ENCODE measurements around the gene TP53BP2. TPM values are rescaled to one million over a fixed set of nuclear protein-coding genes. Genes with fewer than 3 reads are reported as not detected.
"Not testable (repeated sequence)": the region's sequence is repeated elsewhere in the genome, so short reads cannot be mapped to it uniquely, and the experiment has no call there.

Gene TP53BP2
- total RNA-seq, 2 donors from 2014 or later: 53.6 to 59.8 TPM

GRCh38 chr1:223873044-223873443 is 27.3 kb upstream of the TP53BP2 start:
- peaks cover 15% of the 10 kb centered on the region for H3K9me3 Mint-ChIP-seq
- H3K9ac ChIP-seq (ENCODE audit: extremely low read depth, low read length, poor library complexity, severe bottlenecking): no peak overlapping the region
- H3K9me3 ChIP-seq (ENCODE audit: control insufficient read depth, low read length): peaks cover 20% of the 10 kb centered on the region
- no peaks in the 10 kb centered on the region for H3K27me3 ChIP-seq (ENCODE audit: control insufficient read depth, insufficient read depth, low read length, poor library complexity, severe bottlenecking)
- no peak overlapping the region for H3K4me3 Mint-ChIP-seq
- H3K4me3 ChIP-seq (ENCODE audit: low read length): no peak overlapping the region
- peaks cover 35% of the 10 kb centered on the region for H3K4me1 Mint-ChIP-seq
- DNase-seq: no peak
- H3K36me3 ChIP-seq (ENCODE audit: control insufficient read depth, insufficient read depth, low read length): no peaks in the 10 kb centered on the region
- no peak overlapping the region for H3K27ac ChIP-seq (ENCODE audit: low read depth, low read length)
- H3K27ac Mint-ChIP-seq: no peak overlapping the region
- WGBS, 2 experiments (ENCODE audit: insufficient coverage in 1 of 2, insufficient read length in 1 of 2): 91 to 100% methylated on average over 2 to 5 of the region's 5 CpGs
- H3K36me3 Mint-ChIP-seq (ENCODE audit: low read depth): no peaks in the 10 kb centered on the region
- H3K27me3 Mint-ChIP-seq (ENCODE audit: insufficient read depth): peaks cover 1% of the 10 kb centered on the region
- peaks cover 9% of the 10 kb centered on the region for H3K4me1 ChIP-seq (ENCODE audit: control insufficient read depth, insufficient read depth, low read length)
- TF ChIP-seq, protein P1, sequence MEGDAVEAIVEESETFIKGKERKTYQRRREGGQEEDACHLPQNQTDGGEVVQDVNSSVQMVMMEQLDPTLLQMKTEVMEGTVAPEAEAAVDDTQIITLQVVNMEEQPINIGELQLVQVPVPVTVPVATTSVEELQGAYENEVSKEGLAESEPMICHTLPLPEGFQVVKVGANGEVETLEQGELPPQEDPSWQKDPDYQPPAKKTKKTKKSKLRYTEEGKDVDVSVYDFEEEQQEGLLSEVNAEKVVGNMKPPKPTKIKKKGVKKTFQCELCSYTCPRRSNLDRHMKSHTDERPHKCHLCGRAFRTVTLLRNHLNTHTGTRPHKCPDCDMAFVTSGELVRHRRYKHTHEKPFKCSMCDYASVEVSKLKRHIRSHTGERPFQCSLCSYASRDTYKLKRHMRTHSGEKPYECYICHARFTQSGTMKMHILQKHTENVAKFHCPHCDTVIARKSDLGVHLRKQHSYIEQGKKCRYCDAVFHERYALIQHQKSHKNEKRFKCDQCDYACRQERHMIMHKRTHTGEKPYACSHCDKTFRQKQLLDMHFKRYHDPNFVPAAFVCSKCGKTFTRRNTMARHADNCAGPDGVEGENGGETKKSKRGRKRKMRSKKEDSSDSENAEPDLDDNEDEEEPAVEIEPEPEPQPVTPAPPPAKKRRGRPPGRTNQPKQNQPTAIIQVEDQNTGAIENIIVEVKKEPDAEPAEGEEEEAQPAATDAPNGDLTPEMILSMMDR (conservative IDR thresholded peaks at IDR 0.05): no peak

GRCh38 chr1:223872308-223872901 is 26.7 kb upstream of the TP53BP2 start:
- no peak overlapping the region for H3K27ac Mint-ChIP-seq
- H3K4me3 ChIP-seq (ENCODE audit: low read length): no peak overlapping the region
- peaks cover 15% of the 10 kb centered on the region for H3K9me3 Mint-ChIP-seq
- H3K4me1 ChIP-seq (ENCODE audit: control insufficient read depth, insufficient read depth, low read length): peaks cover 9% of the 10 kb centered on the region
- H3K9me3 ChIP-seq (ENCODE audit: control insufficient read depth, low read length): peaks cover 20% of the 10 kb centered on the region
- no peak for DNase-seq
- H3K4me3 Mint-ChIP-seq: no peak overlapping the region
- H3K27me3 Mint-ChIP-seq (ENCODE audit: insufficient read depth): peaks cover 2% of the 10 kb centered on the region
- no peaks in the 10 kb centered on the region for H3K27me3 ChIP-seq (ENCODE audit: control insufficient read depth, insufficient read depth, low read length, poor library complexity, severe bottlenecking)
- peaks cover 35% of the 10 kb centered on the region for H3K4me1 Mint-ChIP-seq
- no peaks in the 10 kb centered on the region for H3K36me3 Mint-ChIP-seq (ENCODE audit: low read depth)
- WGBS, 2 experiments (ENCODE audit: insufficient coverage in 1 of 2, insufficient read length in 1 of 2): 92 to 98% methylated on average over 5 of the region's 5 CpGs
- TF ChIP-seq, protein P1 (conservative IDR thresholded peaks at IDR 0.05): no peak
- H3K9ac ChIP-seq (ENCODE audit: extremely low read depth, low read length, poor library complexity, severe bottlenecking): no peak overlapping the region
- no peaks in the 10 kb centered on the region for H3K36me3 ChIP-seq (ENCODE audit: control insufficient read depth, insufficient read depth, low read length)
- H3K27ac ChIP-seq (ENCODE audit: low read depth, low read length): no peak overlapping the region

DNA sequence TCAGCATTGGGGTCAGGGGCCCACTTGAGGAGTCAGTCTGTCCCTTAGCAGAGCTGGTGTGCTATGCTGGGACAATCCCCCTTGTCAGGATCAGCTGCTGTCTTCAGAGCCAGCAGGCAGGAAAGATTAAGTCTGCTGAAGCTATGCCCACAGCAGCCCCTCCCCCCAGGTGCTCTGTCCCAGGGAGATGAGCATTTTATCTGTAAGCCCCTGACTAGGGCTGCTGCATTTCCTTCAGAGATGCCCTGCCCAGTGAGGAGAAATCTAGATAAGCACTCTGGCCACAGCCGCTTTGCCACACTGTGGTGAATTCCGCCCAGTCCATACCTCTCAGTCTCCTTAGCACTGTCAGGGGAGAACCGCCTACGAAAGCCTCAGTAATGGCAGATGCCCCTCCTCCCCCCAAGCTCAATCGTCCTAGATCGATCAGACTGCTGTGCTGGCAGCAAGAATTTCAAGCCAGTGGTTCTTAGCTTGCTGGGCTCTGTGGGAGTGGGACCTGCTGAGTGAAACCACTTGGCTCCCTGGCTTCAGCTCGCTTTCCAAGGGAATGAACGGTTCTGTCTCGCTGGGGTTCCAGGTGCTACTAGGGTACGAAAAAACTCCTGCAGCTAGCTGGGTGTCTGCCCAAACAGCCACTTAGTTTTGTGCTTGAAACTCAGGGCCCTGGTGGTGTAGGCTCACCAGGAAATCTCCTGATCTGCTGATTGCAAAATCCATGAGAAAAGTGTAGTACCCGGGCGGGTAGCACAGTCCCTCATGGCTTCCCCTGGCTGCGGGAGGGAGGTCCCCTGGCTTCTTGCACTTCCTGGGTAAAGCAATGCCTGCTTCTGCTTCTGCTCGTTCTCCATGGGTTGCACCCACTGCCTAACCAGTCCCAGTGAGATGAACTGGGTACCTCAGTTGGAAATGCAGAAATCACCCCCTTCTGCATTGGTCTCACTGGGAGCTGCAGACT is 25.1 kb upstream of the TP53BP2 start:
- DNase-seq: peak; percentile 83
- Histone ChIP-seq H3K4me1 (ENCODE audit: control insufficient read depth, insufficient read depth, low read length) (peaks cover 9% of the 10 kb centered on the region), H3K4me3 (ENCODE audit: low read length) (no peak overlapping the region), H3K27ac (ENCODE audit: low read depth, low read length) (no peak overlapping the region), H3K27me3 (ENCODE audit: control insufficient read depth, insufficient read depth, low read length, poor library complexity, severe bottlenecking) (no peaks in the 10 kb centered on the region), H3K9ac (ENCODE audit: extremely low read depth, low read length, poor library complexity, severe bottlenecking) (no peak overlapping the region), H3K9me3 (ENCODE audit: control insufficient read depth, low read length) (peaks cover 12% of the 10 kb centered on the region), H3K36me3 (ENCODE audit: control insufficient read depth, insufficient read depth, low read length) (no peaks in the 10 kb centered on the region)
- no peaks in the 10 kb centered on the region for H3K36me3 Mint-ChIP-seq (ENCODE audit: low read depth)
- H3K4me1 Mint-ChIP-seq: peaks cover 35% of the 10 kb centered on the region
- H3K27ac Mint-ChIP-seq: peak overlapping the region; percentile 56
- H3K9me3 Mint-ChIP-seq: peaks cover 15% of the 10 kb centered on the region
- peaks cover 5% of the 10 kb centered on the region for H3K27me3 Mint-ChIP-seq (ENCODE audit: insufficient read depth)
- peak overlapping the region; percentile 22 for H3K4me3 Mint-ChIP-seq
- WGBS, 2 experiments (ENCODE audit: insufficient coverage in 1 of 2, insufficient read length in 1 of 2): 60 to 78% methylated on average over 10 to 14 of the region's 14 CpGs
- TF ChIP-seq, protein P1 (conservative IDR thresholded peaks at IDR 0.05): no peak

DNA sequence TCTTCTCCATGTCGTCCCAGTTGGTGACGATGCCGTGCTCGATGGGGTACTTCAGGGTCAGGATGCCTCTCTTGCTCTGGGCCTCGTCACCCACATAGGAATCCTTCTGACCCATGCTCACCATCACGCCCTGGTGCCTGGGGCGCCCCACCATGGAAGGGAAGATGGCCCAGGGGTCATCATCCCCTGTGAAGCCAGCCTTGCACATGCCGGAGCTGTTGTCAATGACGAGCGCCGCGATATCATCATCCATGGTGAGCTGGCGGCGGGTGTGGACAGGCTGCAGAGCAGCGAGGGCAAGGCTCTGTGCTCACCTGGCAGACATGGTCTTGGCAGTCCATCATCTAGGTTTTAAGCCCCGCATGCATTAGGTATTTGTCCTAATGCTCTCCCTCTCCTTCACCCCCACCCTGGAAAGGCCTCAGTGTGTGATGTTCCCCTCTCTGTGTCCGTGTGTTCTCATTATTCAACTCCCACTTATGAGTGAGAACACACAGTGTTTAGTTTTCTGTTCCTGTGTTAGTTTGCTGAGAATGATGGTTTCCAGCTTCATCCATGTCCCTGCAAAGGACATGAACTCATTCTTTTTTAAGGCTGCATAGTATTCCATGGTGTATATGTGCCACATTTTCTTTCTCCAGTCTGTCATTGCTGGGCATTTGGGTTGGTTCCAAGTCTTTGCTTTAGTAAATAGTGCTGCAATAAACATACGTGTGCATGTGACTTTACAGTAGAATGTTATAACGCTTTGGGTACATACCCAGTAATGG is 19.0 kb upstream of the TP53BP2 start:
- not testable (repeated sequence) for H3K27ac Mint-ChIP-seq; H3K27ac ChIP-seq (ENCODE audit: low read depth, low read length); H3K4me3 Mint-ChIP-seq; H3K36me3 Mint-ChIP-seq (ENCODE audit: low read depth); H3K9me3 ChIP-seq (ENCODE audit: control insufficient read depth, low read length); H3K36me3 ChIP-seq (ENCODE audit: control insufficient read depth, insufficient read depth, low read length); DNase-seq; H3K27me3 ChIP-seq (ENCODE audit: control insufficient read depth, insufficient read depth, low read length, poor library complexity, severe bottlenecking); H3K4me3 ChIP-seq (ENCODE audit: low read length); H3K27me3 Mint-ChIP-seq (ENCODE audit: insufficient read depth); H3K4me1 ChIP-seq (ENCODE audit: control insufficient read depth, insufficient read depth, low read length); H3K4me1 Mint-ChIP-seq; H3K9ac ChIP-seq (ENCODE audit: extremely low read depth, low read length, poor library complexity, severe bottlenecking)
- 92 to 97% methylated on average over 13 to 19 of the region's 19 CpGs for WGBS, 2 experiments (ENCODE audit: insufficient coverage in 1 of 2, insufficient read length in 1 of 2)
- peaks cover 15% of the 10 kb centered on the region for H3K9me3 Mint-ChIP-seq

All from endodermal cell (in vitro differentiated cells).